Left ventricle myocardium inferior (tissue), 1 donor: ENCODE measurements around the gene MYMK. TPM values are rescaled to one million over a fixed set of nuclear protein-coding genes. Genes with fewer than 3 reads are reported as not detected.
"Not testable (repeated sequence)": the region's sequence is repeated elsewhere in the genome, so short reads cannot be mapped to it uniquely, and the experiment has no call there.

ENCODE experiments used
- DNase-seq: peaks from one replicate; pipeline ENCODE4 v3.0.0-alpha.2; 2020
- H3K27ac ChIP-seq: fragments of 200-600 bp; replicated peaks from 2 replicates; pipeline ENCODE4 v1.8.0; 2021
- H3K27me3 ChIP-seq: fragments of 200-600 bp; 2 replicates; pipeline ENCODE4 v1.8.0; 2021; ENCODE audit warnings: low read depth
- H3K36me3 ChIP-seq: fragments of 200-600 bp; 2 replicates; pipeline ENCODE4 v1.8.0; 2021
- H3K4me1 ChIP-seq: fragments of 200-600 bp; 2 replicates; pipeline ENCODE4 v1.8.0; 2021
- H3K4me3 ChIP-seq: fragments of 200-600 bp; 2 replicates; pipeline ENCODE4 v1.8.0; 2021; ENCODE audit warnings: mild to moderate bottlenecking, moderate library complexity
- H3K9me3 ChIP-seq: fragments of 200-600 bp; replicated peaks from 2 replicates; pipeline ENCODE4 v1.8.0; 2021
- CTCF ChIP-seq: fragments of 200-600 bp; IDR thresholded peaks from 2 replicates; pipeline ENCODE4 v1.8.0; 2021; ENCODE audit warnings: antibody characterized with exemption, mild to moderate bottlenecking, borderline replicate concordance
- intact Hi-C: fragments of 100-400 bp; cut with micrococcal nuclease; formaldehyde crosslinking; loops from one replicate; pipeline ENCODE4 v1.11.0; 2022
- total RNA-seq: library from RNA; stranded (reverse); fragmentation: NEBNext Ultra II Directional; extraction: Animal tissue kit (Norgen Biotek cat#: 25700); gene quantifications from one replicate; pipeline ENCODE4 v1.2.1, GENCODE V29; 2021
- donor health status: DM: no; HTN: yes; CAD: no; lungs with severe emphysema.

The MYMK gene
- total RNA-seq, 1 donor from 2014 or later, result not detected

- no peak for DNase-seq
- no peak for TF ChIP-seq CTCF
- Histone ChIP-seq H3K4me1 (peaks cover 15% of the 10 kb centered on the region), H3K36me3 (no peaks in the 10 kb centered on the region), H3K27ac (peak overlapping the region; percentile 75), H3K27me3 (no peaks in the 10 kb centered on the region), H3K9me3 (no peaks in the 10 kb centered on the region), H3K4me3 (no peak overlapping the region)
- intact Hi-C loops, result no loop called here
Observed at GRCh38 chr9:133566382-133566781, 41.6 kb upstream of the MYMK start.

GRCh38 chr9:133564451-133565116 lies 39.8 kb upstream of the MYMK start:
- H3K27ac ChIP-seq, result peak overlapping the region; percentile 75
- no peaks in the 10 kb centered on the region for H3K36me3 ChIP-seq
- no peaks in the 10 kb centered on the region for H3K27me3 ChIP-seq
- TF ChIP-seq CTCF, result no peak
- intact Hi-C loops, result no loop called here
- no peak for DNase-seq
- H3K4me1 ChIP-seq, result peaks cover 32% of the 10 kb centered on the region
- H3K4me3 ChIP-seq, result no peak overlapping the region
- H3K9me3 ChIP-seq, result no peaks in the 10 kb centered on the region

GRCh38 chr9:133563814-133564213 lies 39.1 kb upstream of the MYMK start:
- H3K27me3 ChIP-seq, H3K4me3 ChIP-seq, H3K36me3 ChIP-seq, intact Hi-C loops, H3K27ac ChIP-seq, H3K9me3 ChIP-seq, DNase-seq: not testable (repeated sequence)
- H3K4me1 ChIP-seq, result peaks cover 40% of the 10 kb centered on the region

GRCh38 chr9:133563291-133563796 lies 38.6 kb upstream of the MYMK start:
- Histone ChIP-seq H3K27ac (peak overlapping the region; percentile 57), H3K27me3 (no peaks in the 10 kb centered on the region), H3K36me3 (no peaks in the 10 kb centered on the region), H3K9me3 (no peaks in the 10 kb centered on the region), H3K4me1 (peaks cover 44% of the 10 kb centered on the region), H3K4me3 (peak overlapping the region; percentile 14)
- TF ChIP-seq CTCF, result no peak
- DNase-seq, result peak; percentile 67
- intact Hi-C loops, result no loop called here

- Histone ChIP-seq H3K36me3 (no peaks in the 10 kb centered on the region), H3K9me3 (no peaks in the 10 kb centered on the region), H3K4me3 (peak overlapping the region; percentile 14), H3K27me3 (no peaks in the 10 kb centered on the region), H3K27ac (peak overlapping the region; percentile 57), H3K4me1 (peaks cover 50% of the 10 kb centered on the region)
- intact Hi-C loops, result no loop called here
- TF ChIP-seq CTCF, result no peak
- no peak for DNase-seq
Observed at GRCh38 chr9:133562611-133563290, 38.0 kb upstream of the MYMK start.
